Measurements from ENCODE around the gene CST11. TPM values are rescaled to one million over a fixed set of nuclear protein-coding genes. Genes with fewer than 3 reads are reported as not detected.

CST11 gene
- total and polyA plus RNA-seq, 9 of the 15 experiments (the other 6 are each of a cell fraction or from before 2014, with no cell fraction given): not detected

- TF ChIP-seq CXXC5 (CRISPR knock-in tag; IDR thresholded peaks at IDR 0.05): no peak
Observed at GRCh38 chr20:23484081-23484480, 31.4 kb upstream of the CST11 start (continued).

GRCh38 chr20:23482138-23482537 lies 29.5 kb upstream of the CST11 start:
- no peak for FAIRE-seq
- ATAC-seq: no peak
- Histone ChIP-seq H3K4me2 (ENCODE audit: insufficient read depth, low read length) (no peak overlapping the region), H4K20me1 (replicated peaks; ENCODE audit: control insufficient read depth, insufficient read depth, low read length) (no peaks in the 10 kb centered on the region), H3K4me1 (replicated peaks in 1 of 2; ENCODE audit: control insufficient read depth in 2 of 2, insufficient read depth in 2 of 2, low read length in 2 of 2) (no peaks in the 10 kb centered on the region), H3K36me3 (ENCODE audit: control insufficient read depth, insufficient read depth, low read length) (no peaks in the 10 kb centered on the region), H2AFZ (ENCODE audit: low read depth, low read length) (no peak overlapping the region), H3K27me3 (ENCODE audit: control insufficient read depth in 2 of 2, insufficient read depth in 2 of 2, low read length in 2 of 2) (peaks cover 0 to 4% of the 10 kb centered on the region in 2 experiments; a peak in 1 of 5 replicates), H3K9me1 (ENCODE audit: control insufficient read depth, insufficient read depth, low read length) (no peaks in the 10 kb centered on the region), H3K79me2 (ENCODE audit: control insufficient read depth, insufficient read depth, low read length) (no peaks in the 10 kb centered on the region), H3K27ac (ENCODE audit: extremely low read depth, low read depth, low read length) (no peak overlapping the region), H3K4me3 (no peak overlapping the region), H3K9me3 (replicated peaks; ENCODE audit: control insufficient read depth, insufficient read depth, low read depth, low read length) (no peaks in the 10 kb centered on the region), H3K9ac (ENCODE audit: insufficient read depth in 1 of 2, low read depth in 2 of 2, low read length in 2 of 2) (no peak overlapping the region)
- BruUV-seq (replicated peaks): no TSS peak
- in situ Hi-C loops (cut with MboI) (no loop called here), intact Hi-C loops (cut with micrococcal nuclease) (no loop called here)
- ChIA-PET CTCF (ENCODE audit: low intra/inter-chr PET ratio) (no interaction called here), POLR2A (no interaction called here)
- TF ChIP-seq RFX5 (IDR thresholded peaks at IDR 0.05; ENCODE audit: low read depth, low read length) (no peak), RFX7 (CRISPR knock-in tag; IDR thresholded peaks at IDR 0.05) (no peak), ZNF609 (CRISPR knock-in tag; IDR thresholded peaks at IDR 0.05; ENCODE audit: borderline replicate concordance) (no peak), HNRNPK (IDR thresholded peaks at IDR 0.05; ENCODE audit: low read depth, low read length, poor library complexity, severe bottlenecking) (no peak), ID3 (CRISPR knock-in tag; IDR thresholded peaks at IDR 0.05) (no peak), ID3 (tag; IDR thresholded peaks at IDR 0.05) (no peak), SREBF1 (IDR thresholded peaks at IDR 0.05; ENCODE audit: borderline replicate concordance, low read depth, low read length) (no peak), FOXJ3 (CRISPR knock-in tag; IDR thresholded peaks at IDR 0.05) (no peak), TAF1 (IDR thresholded peaks at IDR 0.05; ENCODE audit: control insufficient read depth, extremely low read depth, insufficient read depth, low read length, severe bottlenecking) (no peak), TFE3 (CRISPR knock-in tag; IDR thresholded peaks at IDR 0.05) (no peak), HOXB6 (CRISPR knock-in tag; IDR thresholded peaks at IDR 0.05; ENCODE audit: borderline replicate concordance) (no peak), RBBP5 (IDR thresholded peaks at IDR 0.05; ENCODE audit: borderline replicate concordance, insufficient read depth, low read length, poor library complexity, severe bottlenecking) (no peak)
- 0% methylated on average over 2 of the region's 2 CpGs for WGBS (ENCODE audit: insufficient coverage, low coverage, missing lambda C conversion rate)
- no peak for DNase-seq (ENCODE audit: extremely low read depth in 1 of 4, low spot score in 3 of 4)
